HCT116 (cell line): ENCODE results near the gene ECE2. TPM values are rescaled to one million over a fixed set of nuclear protein-coding genes. Genes with fewer than 3 reads are reported as not detected.

Experiments
- ATAC-seq: fragments of 200-7000 bp; cut with Tn5 transposase; 2 replicates; pipeline ENCODE4 v1.9.1; 2020; ENCODE audit warnings: mild to moderate bottlenecking, moderate library complexity
- BruUV-seq: library from RNA; stranded (reverse); fragments of 400-500 nt; replicated peaks from 2 replicates; lab custom pipeline; 2021; lab: Mats Ljungman, UMichigan
- CTCF ChIA-PET: fragments of 300-600 bp; sonication (Branson Sonifier 250); formaldehyde crosslinking; loops from one replicate; lab custom pipeline; 2021; ENCODE audit warnings: antibody characterized with exemption; lab: Charles Lee
- POLR2A ChIA-PET: fragments of 300-600, 350-600 bp; sonication (Branson Sonifier 250); formaldehyde crosslinking; loops from one replicate; lab custom pipeline; 2021; ENCODE audit warnings: antibody characterized with exemption; lab: Charles Lee
- RAD21 ChIA-PET, 2 experiments: fragments of 300-600 bp; sonication (Branson Sonifier 250); formaldehyde crosslinking; loops; one replicate each; lab custom pipeline; 2023; ENCODE audit warnings: low total read pairs in 2 of 2; ENCODE audit not compliant: uncharacterized antibody in 2 of 2, unreplicated experiment in 2 of 2, low non-redundant PET in 1 of 2; lab: Charles Lee
- DNase-seq: peaks from one replicate; pipeline ENCODE4 v3.0.0-alpha.2; 2010; ENCODE audit warnings: low read depth, low spot score
- H2AFZ ChIP-seq: fragments of 200-600 bp; shearing (Covaris generic), sonication (generic); 2 replicates; pipeline ENCODE4 v1.6.1; 2017; ENCODE audit warnings: low read depth, mixed run types, mixed read lengths, antibody characterized with exemption, low read length; ENCODE audit not compliant: poor library complexity, severe bottlenecking
- H3K27ac ChIP-seq: 2 replicates; pipeline ENCODE4 v1.5.1; 2012; ENCODE audit warnings: low read depth, low read length
- H3K27me3 ChIP-seq: fragments of 200-600 bp; sonication (generic); 2 replicates; pipeline ENCODE4 v1.6.1; 2016; ENCODE audit warnings: mixed run types, low read length, mixed read lengths; ENCODE audit not compliant: insufficient read depth
- H3K36me3 ChIP-seq, 2 experiments: fragments of 200-500 bp in 1 of 2; fragments of 200-600 bp in 1 of 2; sonication (Bioruptor generic) in 1 of 2; sonication (generic) in 1 of 2; 2 replicates each; pipeline versions ENCODE4 v1.5.1 to v1.6.1; 2014 to 2016; ENCODE audit warnings: low read length in 2 of 2, inconsistent platforms in 1 of 2, mixed read lengths in 1 of 2, mixed run types in 1 of 2; ENCODE audit not compliant: insufficient read depth in 2 of 2, control insufficient read depth in 1 of 2
- H3K4me1 ChIP-seq, 2 experiments: fragments of 200-600 bp in 1 of 2; sonication (generic) in 1 of 2; 2 replicates each; pipeline versions ENCODE4 v1.5.1 to v1.6.1; 2012 to 2017; ENCODE audit warnings: low read length in 2 of 2, inconsistent platforms in 1 of 2, mild to moderate bottlenecking in 1 of 2, mixed read lengths in 1 of 2, mixed run types in 1 of 2, moderate library complexity in 1 of 2; ENCODE audit not compliant: insufficient read depth in 2 of 2, control insufficient read depth in 1 of 2
- H3K4me2 ChIP-seq: fragments of 200-600 bp; sonication (generic); 2 replicates; pipeline ENCODE4 v1.6.1; 2017; ENCODE audit warnings: mixed run types, low read length, mixed read lengths
- H3K4me3 ChIP-seq, 2 experiments: fragments of 200-600 bp in 1 of 2; sonication (generic) in 1 of 2; replicated peaks in 1 of 2; 2 replicates each; pipeline ENCODE4 v1.5.1; 2011 to 2016; ENCODE audit warnings: low read length in 2 of 2, control low read depth in 1 of 2, low read depth in 1 of 2, mild to moderate bottlenecking in 1 of 2, mixed read lengths in 1 of 2, mixed run types in 1 of 2
- H3K79me2 ChIP-seq: fragments of 200-600 bp; sonication (generic); 2 replicates; pipeline ENCODE4 v1.6.1; 2017; ENCODE audit warnings: mild to moderate bottlenecking, mixed run types, low read length, moderate library complexity, mixed read lengths; ENCODE audit not compliant: insufficient read depth
- H3K9ac ChIP-seq: fragments of 200-600 bp; sonication (generic); 2 replicates; pipeline ENCODE4 v1.6.1; 2016; ENCODE audit warnings: low read length, mixed read lengths
- H3K9me2 ChIP-seq: fragments of 200-600 bp; sonication (generic), shearing (Covaris generic); 2 replicates; pipeline ENCODE4 v1.6.1; 2017; ENCODE audit warnings: mixed run types, mild to moderate bottlenecking, moderate library complexity; ENCODE audit not compliant: insufficient read depth
- H3K9me3 ChIP-seq, 2 experiments: fragments of 200-500 bp in 1 of 2; fragments of 200-600 bp in 1 of 2; sonication (Bioruptor generic) in 1 of 2; sonication (generic) in 1 of 2; 2 replicates each; pipeline ENCODE4 v1.6.1; 2014 to 2017; ENCODE audit warnings: low read length in 2 of 2, mixed read lengths in 2 of 2, inconsistent platforms in 1 of 2, low read depth in 1 of 2, mild to moderate bottlenecking in 1 of 2, mixed run types in 1 of 2, moderate library complexity in 1 of 2; ENCODE audit not compliant: control insufficient read depth in 1 of 2, insufficient read depth in 1 of 2
- H4K20me1 ChIP-seq: fragments of 200-600 bp; sonication (generic), shearing (Covaris generic); 2 replicates; pipeline ENCODE4 v1.6.1; 2017; ENCODE audit warnings: mixed run types, mild to moderate bottlenecking, moderate library complexity; ENCODE audit not compliant: insufficient read depth
- SRF ChIP-seq: IDR thresholded peaks from 2 replicates; pipeline ENCODE4 v1.6.1; 2012; ENCODE audit warnings: low read depth
- ZFX ChIP-seq: fragments of 450-650 bp; IDR thresholded peaks from 2 replicates; pipeline ENCODE4 v1.6.1; 2017
- ZNF274 ChIP-seq: fragments of 200-500 bp; sonication (Bioruptor generic); IDR thresholded peaks from 2 replicates; pipeline ENCODE4 v1.6.1; 2014; ENCODE audit warnings: mild to moderate bottlenecking, low read depth, low read length, inconsistent platforms
- intact Hi-C: fragments of 100-400 bp; cut with micrococcal nuclease; formaldehyde crosslinking; loops from 2 replicates; pipeline ENCODE4 v1.10.0; 2022
- total RNA-seq: library from RNA; stranded (reverse); gene quantifications from one replicate; pipeline ENCODE4 v1.2.1, GENCODE V29; 2021; ENCODE audit not compliant: unreplicated experiment
- TF ChIP-seq, protein P1 (sequence below): IDR thresholded peaks from 2 replicates; pipeline ENCODE4 v1.6.1; 2012; ENCODE audit warnings: low read depth
- TF ChIP-seq, protein P2 (sequence below): IDR thresholded peaks from 2 replicates; pipeline ENCODE4 v1.6.1; 2012

Gene ECE2
- total RNA-seq, 1 experiment from 2014 or later = not detected

GRCh38 chr3:184236033-184236410 is 39.8 kb upstream of the ECE2 start (continued):
- TF ChIP-seq, protein P1, sequence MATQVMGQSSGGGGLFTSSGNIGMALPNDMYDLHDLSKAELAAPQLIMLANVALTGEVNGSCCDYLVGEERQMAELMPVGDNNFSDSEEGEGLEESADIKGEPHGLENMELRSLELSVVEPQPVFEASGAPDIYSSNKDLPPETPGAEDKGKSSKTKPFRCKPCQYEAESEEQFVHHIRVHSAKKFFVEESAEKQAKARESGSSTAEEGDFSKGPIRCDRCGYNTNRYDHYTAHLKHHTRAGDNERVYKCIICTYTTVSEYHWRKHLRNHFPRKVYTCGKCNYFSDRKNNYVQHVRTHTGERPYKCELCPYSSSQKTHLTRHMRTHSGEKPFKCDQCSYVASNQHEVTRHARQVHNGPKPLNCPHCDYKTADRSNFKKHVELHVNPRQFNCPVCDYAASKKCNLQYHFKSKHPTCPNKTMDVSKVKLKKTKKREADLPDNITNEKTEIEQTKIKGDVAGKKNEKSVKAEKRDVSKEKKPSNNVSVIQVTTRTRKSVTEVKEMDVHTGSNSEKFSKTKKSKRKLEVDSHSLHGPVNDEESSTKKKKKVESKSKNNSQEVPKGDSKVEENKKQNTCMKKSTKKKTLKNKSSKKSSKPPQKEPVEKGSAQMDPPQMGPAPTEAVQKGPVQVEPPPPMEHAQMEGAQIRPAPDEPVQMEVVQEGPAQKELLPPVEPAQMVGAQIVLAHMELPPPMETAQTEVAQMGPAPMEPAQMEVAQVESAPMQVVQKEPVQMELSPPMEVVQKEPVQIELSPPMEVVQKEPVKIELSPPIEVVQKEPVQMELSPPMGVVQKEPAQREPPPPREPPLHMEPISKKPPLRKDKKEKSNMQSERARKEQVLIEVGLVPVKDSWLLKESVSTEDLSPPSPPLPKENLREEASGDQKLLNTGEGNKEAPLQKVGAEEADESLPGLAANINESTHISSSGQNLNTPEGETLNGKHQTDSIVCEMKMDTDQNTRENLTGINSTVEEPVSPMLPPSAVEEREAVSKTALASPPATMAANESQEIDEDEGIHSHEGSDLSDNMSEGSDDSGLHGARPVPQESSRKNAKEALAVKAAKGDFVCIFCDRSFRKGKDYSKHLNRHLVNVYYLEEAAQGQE = no peak
- TF ChIP-seq ZFX (no peak), SRF (no peak)
- TF ChIP-seq, protein P2, sequence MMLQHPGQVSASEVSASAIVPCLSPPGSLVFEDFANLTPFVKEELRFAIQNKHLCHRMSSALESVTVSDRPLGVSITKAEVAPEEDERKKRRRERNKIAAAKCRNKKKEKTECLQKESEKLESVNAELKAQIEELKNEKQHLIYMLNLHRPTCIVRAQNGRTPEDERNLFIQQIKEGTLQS = no peak

- DNase-seq = no peak
- no peak for ATAC-seq
- Histone ChIP-seq H3K4me3 (no peak overlapping the region), H3K27me3 (no peaks in the 10 kb centered on the region), H3K9me2 (no peaks in the 10 kb centered on the region), H3K9ac (no peak overlapping the region), H3K4me2 (no peak overlapping the region), H3K9me3 (no peaks in the 10 kb centered on the region), H4K20me1 (no peaks in the 10 kb centered on the region), H2AFZ (no peak overlapping the region), H3K27ac (no peak overlapping the region), H3K4me1 (peaks cover 12 to 17% of the 10 kb centered on the region in 2 experiments), H3K36me3 (no peaks in the 10 kb centered on the region), H3K79me2 (no peaks in the 10 kb centered on the region)
- intact Hi-C loops = no loop called here
- RAD21 ChIA-PET = interaction anchor here in 1 of 2 experiments (0.6 kb wide), 2 partner anchors 52 to 62 kb away, joined by 3 to 4 read pairs; no protein-coding TSS in a partner anchor
- POLR2A ChIA-PET = no interaction called here
- TF ChIP-seq ZNF274 = no peak
- CTCF ChIA-PET = interaction anchor here (2.3 kb wide), 1 partner anchor 9 kb away, joined by 9 read pairs; no protein-coding TSS in a partner anchor
- BruUV-seq = no TSS peak
Observed at GRCh38 chr3:184236636-184237035, 39.2 kb upstream of the ECE2 start.
